Panc1 (cell line): ENCODE results near the gene SLFN5. TPM values are rescaled to one million over a fixed set of nuclear protein-coding genes. Genes with fewer than 3 reads are reported as not detected.

ENCODE experiments used
- ATAC-seq: fragments of 200-7000 bp; cut with Tn5 transposase; 2 replicates; pipeline ENCODE4 v1.9.1; 2020; ENCODE audit warnings: mild to moderate bottlenecking, moderate library complexity
- BruUV-seq: library from RNA; stranded (reverse); fragments of 400-500 nt; replicated peaks from 2 replicates; lab custom pipeline; 2021; lab: Mats Ljungman, UMichigan
- CTCF ChIA-PET: fragments of 300-600 bp; sonication (Branson Sonifier 250); formaldehyde crosslinking; loops from one replicate; lab custom pipeline; 2022; ENCODE audit warnings: antibody characterized with exemption; lab: Charles Lee
- POLR2A ChIA-PET: fragments of 300-600 bp; sonication (Branson Sonifier 250); formaldehyde crosslinking; loops from one replicate; lab custom pipeline; 2022; ENCODE audit warnings: antibody characterized with exemption; lab: Charles Lee
- DNase-seq: peaks from one replicate; pipeline ENCODE4 v3.0.0-alpha.2; 2010; ENCODE audit warnings: low read depth, low spot score
- H3K27ac ChIP-seq: 2 replicates; pipeline ENCODE4 v1.5.1; 2011; ENCODE audit warnings: mild to moderate bottlenecking, low read length, inconsistent platforms
- H3K27me3 ChIP-seq: fragments of 200-500 bp; sonication (Bioruptor generic); 2 replicates; pipeline ENCODE4 v1.6.0; 2014; ENCODE audit warnings: low read length, inconsistent platforms; ENCODE audit not compliant: control insufficient read depth, insufficient read depth
- H3K36me3 ChIP-seq: fragments of 200-500 bp; sonication (Bioruptor generic); 2 replicates; pipeline ENCODE4 v1.5.1; 2014; ENCODE audit warnings: inconsistent platforms, mild to moderate bottlenecking, low read length, moderate library complexity; ENCODE audit not compliant: control insufficient read depth, insufficient read depth
- H3K4me1 ChIP-seq: 2 replicates; pipeline ENCODE4 v1.5.1; 2011; ENCODE audit warnings: inconsistent platforms, mild to moderate bottlenecking, low read length, moderate library complexity; ENCODE audit not compliant: control insufficient read depth, insufficient read depth
- H3K4me3 ChIP-seq, 2 experiments: 2 replicates each; pipeline ENCODE4 v1.5.1; 2011 to 2012; ENCODE audit warnings: low read depth in 2 of 2, low read length in 2 of 2, mild to moderate bottlenecking in 2 of 2, inconsistent platforms in 1 of 2, moderate library complexity in 1 of 2
- H3K9me3 ChIP-seq: fragments of 200-500 bp; sonication (Bioruptor generic); 2 replicates; pipeline ENCODE4 v1.5.1; 2014; ENCODE audit warnings: low read depth, mild to moderate bottlenecking, inconsistent platforms, low read length, moderate library complexity; ENCODE audit not compliant: control insufficient read depth, insufficient read depth
- CTCF ChIP-seq: fragments of 450-650 bp; IDR thresholded peaks from 2 replicates; pipeline ENCODE4 v1.5.1; 2017; ENCODE audit warnings: mild to moderate bottlenecking
- POLR2AphosphoS5 ChIP-seq: IDR thresholded peaks from 2 replicates; pipeline ENCODE4 v1.6.1; 2012; ENCODE audit warnings: mild to moderate bottlenecking, low read depth, low read length, moderate library complexity
- SIN3A ChIP-seq: IDR thresholded peaks from 2 replicates; pipeline ENCODE4 v1.6.1; 2012; ENCODE audit warnings: low read depth, mild to moderate bottlenecking, low read length, moderate library complexity, borderline replicate concordance; ENCODE audit not compliant: insufficient read depth
- TCF7L2 ChIP-seq: IDR thresholded peaks from 2 replicates; pipeline ENCODE4 v1.6.1; 2011; ENCODE audit warnings: mild to moderate bottlenecking, low read depth, low read length, inconsistent platforms
- in situ Hi-C: cut with HindIII; loops from 2 replicates; pipeline ENCODE4 v1.10.0; 2016; ENCODE audit warnings: low sequenced_read_pairs, low pct_unique_long_range_greater_than_20kb
- intact Hi-C: fragments of 100-400 bp; cut with micrococcal nuclease; formaldehyde crosslinking; loops from one replicate; pipeline ENCODE4 v1.10.0; 2022; ENCODE audit not compliant: unreplicated experiment
- total RNA-seq: library from RNA; stranded (reverse); gene quantifications from one replicate; pipeline ENCODE4 v1.2.1, GENCODE V29; 2021; ENCODE audit not compliant: unreplicated experiment
- TF ChIP-seq, protein P1 (sequence below), 2 experiments: IDR thresholded peaks; 2 replicates each; pipeline ENCODE4 v1.6.1; 2011 to 2012; ENCODE audit warnings: low read depth in 2 of 2, control low read depth in 1 of 2, low read length in 1 of 2, mild to moderate bottlenecking in 1 of 2, moderate library complexity in 1 of 2; ENCODE audit not compliant: insufficient read depth in 1 of 2

Gene SLFN5
- total RNA-seq, 1 experiment from 2014 or later = 5.4 TPM

DNA sequence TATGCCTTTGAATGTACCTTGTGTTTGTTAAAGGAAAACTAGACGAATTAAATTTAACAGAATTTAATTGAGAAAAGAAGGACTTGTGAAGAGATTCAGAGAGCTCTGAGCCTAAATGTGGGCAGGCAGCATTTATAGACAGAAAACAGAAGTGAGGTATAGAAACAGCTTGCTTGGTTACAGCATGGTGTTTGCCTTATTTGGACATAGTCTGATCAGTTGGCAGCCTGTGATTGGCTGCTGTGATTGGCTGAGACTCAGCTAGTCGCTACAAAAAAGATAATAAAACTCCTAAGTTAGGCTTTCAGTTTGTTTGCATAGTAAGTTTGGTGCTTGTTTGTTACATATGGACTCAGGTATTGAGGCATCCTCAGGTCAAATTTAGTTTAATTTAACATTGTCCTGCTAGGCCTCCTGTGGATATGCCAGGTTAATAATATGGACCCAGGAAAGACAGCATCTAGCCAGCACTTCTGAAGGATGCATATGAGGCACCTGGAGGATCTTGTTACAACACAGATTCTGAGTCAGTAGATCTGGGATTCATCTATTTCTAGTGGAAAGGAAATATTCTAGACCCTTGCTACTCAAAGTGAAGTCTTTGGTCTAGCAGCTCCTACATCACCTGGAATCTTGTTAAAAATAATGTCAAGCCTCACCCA, 43.4 kb downstream of the SLFN5 start:
- no peaks in the 10 kb centered on the region for H3K9me3 ChIP-seq
- CTCF ChIA-PET = no interaction called here
- intact Hi-C loops (no loop called here), in situ Hi-C loops (no loop called here)
- no peaks in the 10 kb centered on the region for H3K4me1 ChIP-seq
- H3K4me3 ChIP-seq = no peak overlapping the region
- DNase-seq = no peak
- H3K27ac ChIP-seq = no peak overlapping the region
- BruUV-seq = no TSS peak
- POLR2A ChIA-PET = no interaction called here
- no peak for TF ChIP-seq TCF7L2
- TF ChIP-seq POLR2AphosphoS5 = no peak
- TF ChIP-seq, protein P1, sequence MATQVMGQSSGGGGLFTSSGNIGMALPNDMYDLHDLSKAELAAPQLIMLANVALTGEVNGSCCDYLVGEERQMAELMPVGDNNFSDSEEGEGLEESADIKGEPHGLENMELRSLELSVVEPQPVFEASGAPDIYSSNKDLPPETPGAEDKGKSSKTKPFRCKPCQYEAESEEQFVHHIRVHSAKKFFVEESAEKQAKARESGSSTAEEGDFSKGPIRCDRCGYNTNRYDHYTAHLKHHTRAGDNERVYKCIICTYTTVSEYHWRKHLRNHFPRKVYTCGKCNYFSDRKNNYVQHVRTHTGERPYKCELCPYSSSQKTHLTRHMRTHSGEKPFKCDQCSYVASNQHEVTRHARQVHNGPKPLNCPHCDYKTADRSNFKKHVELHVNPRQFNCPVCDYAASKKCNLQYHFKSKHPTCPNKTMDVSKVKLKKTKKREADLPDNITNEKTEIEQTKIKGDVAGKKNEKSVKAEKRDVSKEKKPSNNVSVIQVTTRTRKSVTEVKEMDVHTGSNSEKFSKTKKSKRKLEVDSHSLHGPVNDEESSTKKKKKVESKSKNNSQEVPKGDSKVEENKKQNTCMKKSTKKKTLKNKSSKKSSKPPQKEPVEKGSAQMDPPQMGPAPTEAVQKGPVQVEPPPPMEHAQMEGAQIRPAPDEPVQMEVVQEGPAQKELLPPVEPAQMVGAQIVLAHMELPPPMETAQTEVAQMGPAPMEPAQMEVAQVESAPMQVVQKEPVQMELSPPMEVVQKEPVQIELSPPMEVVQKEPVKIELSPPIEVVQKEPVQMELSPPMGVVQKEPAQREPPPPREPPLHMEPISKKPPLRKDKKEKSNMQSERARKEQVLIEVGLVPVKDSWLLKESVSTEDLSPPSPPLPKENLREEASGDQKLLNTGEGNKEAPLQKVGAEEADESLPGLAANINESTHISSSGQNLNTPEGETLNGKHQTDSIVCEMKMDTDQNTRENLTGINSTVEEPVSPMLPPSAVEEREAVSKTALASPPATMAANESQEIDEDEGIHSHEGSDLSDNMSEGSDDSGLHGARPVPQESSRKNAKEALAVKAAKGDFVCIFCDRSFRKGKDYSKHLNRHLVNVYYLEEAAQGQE (IDR thresholded peaks at IDR 0.05; ENCODE audit: insufficient read depth in 1 of 2, low read depth in 2 of 2, low read length in 1 of 2) = no peak
- no peak for TF ChIP-seq SIN3A
- H3K27me3 ChIP-seq = peaks cover 8% of the 10 kb centered on the region
- ATAC-seq = no peak
- no peaks in the 10 kb centered on the region for H3K36me3 ChIP-seq

DNA sequence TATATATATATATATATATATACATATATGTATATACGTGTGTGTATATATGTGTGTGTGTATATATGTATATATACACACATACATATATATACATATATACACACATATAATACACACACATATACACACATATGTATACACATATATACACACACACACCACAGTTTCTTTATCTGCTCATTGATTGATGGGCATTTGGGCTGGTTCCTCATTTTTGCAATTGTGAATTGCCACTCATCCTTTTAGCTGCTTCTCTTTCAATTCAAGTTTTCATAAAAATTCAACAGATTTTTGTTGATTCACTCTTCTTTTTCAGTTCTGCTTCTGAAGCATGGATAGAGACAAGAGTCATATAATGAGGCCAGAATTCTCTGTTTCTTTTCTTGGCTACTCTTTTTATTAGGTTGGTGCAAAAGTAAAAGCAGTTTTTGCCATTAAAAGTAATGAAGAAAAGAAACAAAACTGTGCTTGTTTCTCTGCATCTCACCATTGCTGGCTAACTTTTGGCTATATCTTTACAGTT, 44.5 kb downstream of the SLFN5 start:
- ChIA-PET CTCF (no interaction called here), POLR2A (no interaction called here)
- Histone ChIP-seq H3K27ac (no peak overlapping the region), H3K36me3 (no peaks in the 10 kb centered on the region), H3K27me3 (peaks cover 8% of the 10 kb centered on the region), H3K4me1 (no peaks in the 10 kb centered on the region), H3K9me3 (no peaks in the 10 kb centered on the region), H3K4me3 (no peak overlapping the region)
- intact Hi-C loops = no loop called here
- in situ Hi-C loops = no loop called here
- TF ChIP-seq POLR2AphosphoS5 = no peak
- TF ChIP-seq, protein P1 (IDR thresholded peaks at IDR 0.05; ENCODE audit: insufficient read depth in 1 of 2, low read depth in 2 of 2, low read length in 1 of 2) = no peak
- no peak for TF ChIP-seq SIN3A
- TF ChIP-seq CTCF = no peak
- no peak for TF ChIP-seq TCF7L2
- no TSS peak for BruUV-seq
- DNase-seq (no peak), ATAC-seq (no peak)
